ENCODE data around the gene RAB40C. TPM values are rescaled to one million over a fixed set of nuclear protein-coding genes. Genes with fewer than 3 reads are reported as not detected.

RAB40C gene
- total RNA-seq, 3 donors from 2014 or later = 17.6 to 29.1 (median 20.6) TPM

- DNase-seq (ENCODE audit: low spot score in 2 of 2) = no peak
- Histone ChIP-seq H3K36me3 (no peaks in the 10 kb centered on the region), H3K4me1 (peaks cover 12 to 26% of the 10 kb centered on the region in 2 donors), H3K9me3 (no peaks in the 10 kb centered on the region), H3K27ac (no peak overlapping the region), H3K4me3 (no peak overlapping the region), H3K27me3 (no peaks in the 10 kb centered on the region)
- intact Hi-C loops (cut with DNase I; ENCODE audit: low total_unique reads) = no loop called here
- TF ChIP-seq POLR2AphosphoS5 (IDR thresholded peaks at IDR 0.05) = no peak
- no peak for TF ChIP-seq POLR2A (IDR thresholded peaks at IDR 0.05)
- TF ChIP-seq, protein P1, sequence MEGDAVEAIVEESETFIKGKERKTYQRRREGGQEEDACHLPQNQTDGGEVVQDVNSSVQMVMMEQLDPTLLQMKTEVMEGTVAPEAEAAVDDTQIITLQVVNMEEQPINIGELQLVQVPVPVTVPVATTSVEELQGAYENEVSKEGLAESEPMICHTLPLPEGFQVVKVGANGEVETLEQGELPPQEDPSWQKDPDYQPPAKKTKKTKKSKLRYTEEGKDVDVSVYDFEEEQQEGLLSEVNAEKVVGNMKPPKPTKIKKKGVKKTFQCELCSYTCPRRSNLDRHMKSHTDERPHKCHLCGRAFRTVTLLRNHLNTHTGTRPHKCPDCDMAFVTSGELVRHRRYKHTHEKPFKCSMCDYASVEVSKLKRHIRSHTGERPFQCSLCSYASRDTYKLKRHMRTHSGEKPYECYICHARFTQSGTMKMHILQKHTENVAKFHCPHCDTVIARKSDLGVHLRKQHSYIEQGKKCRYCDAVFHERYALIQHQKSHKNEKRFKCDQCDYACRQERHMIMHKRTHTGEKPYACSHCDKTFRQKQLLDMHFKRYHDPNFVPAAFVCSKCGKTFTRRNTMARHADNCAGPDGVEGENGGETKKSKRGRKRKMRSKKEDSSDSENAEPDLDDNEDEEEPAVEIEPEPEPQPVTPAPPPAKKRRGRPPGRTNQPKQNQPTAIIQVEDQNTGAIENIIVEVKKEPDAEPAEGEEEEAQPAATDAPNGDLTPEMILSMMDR (IDR thresholded peaks at IDR 0.05) = no peak
These were observed 62.0 kb downstream of the RAB40C start for GRCh38 chr16:651844-652243.

GRCh38 chr16:652454-653305, 62.8 kb downstream of the RAB40C start:
- DNase-seq (ENCODE audit: low spot score in 2 of 2) = no peak
- peaks cover 12 to 18% of the 10 kb centered on the region in 2 donors for H3K4me1 ChIP-seq
- no peaks in the 10 kb centered on the region for H3K36me3 ChIP-seq
- intact Hi-C loops (cut with DNase I; ENCODE audit: low total_unique reads) = no loop called here
- H3K4me3 ChIP-seq = no peak overlapping the region
- no peak overlapping the region for H3K27ac ChIP-seq
- no peaks in the 10 kb centered on the region for H3K27me3 ChIP-seq
- no peak for TF ChIP-seq POLR2A (IDR thresholded peaks at IDR 0.05)
- TF ChIP-seq, protein P1 (IDR thresholded peaks at IDR 0.05) = no peak
- TF ChIP-seq POLR2AphosphoS5 (IDR thresholded peaks at IDR 0.05) = no peak
- H3K9me3 ChIP-seq = no peaks in the 10 kb centered on the region

DNA sequence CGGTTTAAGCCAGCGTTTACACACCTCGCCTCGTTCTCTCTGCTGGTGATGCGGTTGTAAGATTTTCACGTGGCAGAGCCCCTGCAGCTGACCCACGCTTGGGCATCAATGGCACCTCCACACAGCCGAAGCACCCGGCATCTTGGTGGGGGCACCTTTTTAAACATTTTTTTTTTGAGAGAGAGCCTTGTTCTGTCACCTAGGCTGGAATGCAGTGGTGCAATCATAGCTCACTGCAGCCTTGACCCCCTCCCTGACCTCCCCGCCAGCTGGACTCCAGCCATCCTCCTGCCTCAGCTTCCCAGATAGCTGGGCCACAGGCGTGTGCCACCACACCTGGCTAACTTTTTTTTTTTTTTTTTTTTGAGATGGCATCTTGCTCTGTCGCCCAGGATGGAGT, 64.2 kb downstream of the RAB40C start:
- no peak for DNase-seq (ENCODE audit: low spot score in 2 of 2)
- Histone ChIP-seq H3K27me3 (no peaks in the 10 kb centered on the region), H3K4me1 (peaks cover 8 to 9% of the 10 kb centered on the region in 2 donors), H3K36me3 (no peaks in the 10 kb centered on the region), H3K27ac (no peak overlapping the region), H3K4me3 (no peak overlapping the region), H3K9me3 (no peaks in the 10 kb centered on the region)
- intact Hi-C loops (cut with DNase I; ENCODE audit: low total_unique reads) = no loop called here
- TF ChIP-seq, protein P1 (IDR thresholded peaks at IDR 0.05) = no peak
- TF ChIP-seq POLR2AphosphoS5 (IDR thresholded peaks at IDR 0.05) = no peak
- no peak for TF ChIP-seq POLR2A (IDR thresholded peaks at IDR 0.05)

DNA sequence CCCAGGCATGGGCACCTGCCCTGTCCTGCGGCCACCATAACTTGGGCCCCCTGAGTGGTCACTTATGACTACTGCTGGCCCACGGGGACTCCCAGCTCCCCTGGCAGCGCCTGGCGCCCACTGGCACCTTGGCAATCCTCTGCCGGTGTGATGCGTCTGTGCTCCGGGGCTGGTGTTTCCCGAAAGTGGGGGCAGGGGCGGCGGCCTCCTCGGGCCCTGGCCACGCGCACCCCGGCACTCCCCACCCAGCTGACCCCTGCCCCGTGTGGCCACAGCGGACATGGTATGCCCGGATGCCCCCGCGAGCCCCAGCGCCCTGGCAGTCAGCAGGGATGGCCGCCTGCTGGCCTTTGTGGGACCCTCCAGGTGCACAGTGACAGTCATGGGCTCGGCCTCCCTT, 67.6 kb downstream of the RAB40C start:
- no peak for TF ChIP-seq POLR2A (IDR thresholded peaks at IDR 0.05)
- TF ChIP-seq, protein P1 (IDR thresholded peaks at IDR 0.05) = no peak
- TF ChIP-seq POLR2AphosphoS5 (IDR thresholded peaks at IDR 0.05) = no peak
- Histone ChIP-seq H3K36me3 (no peaks in the 10 kb centered on the region), H3K4me1 (peaks cover 0 to 6% of the 10 kb centered on the region in 2 donors), H3K27ac (no peak overlapping the region), H3K4me3 (no peak overlapping the region), H3K27me3 (no peaks in the 10 kb centered on the region), H3K9me3 (no peaks in the 10 kb centered on the region)
- intact Hi-C loops (cut with DNase I; ENCODE audit: low total_unique reads) = no loop called here
- DNase-seq (ENCODE audit: low spot score in 2 of 2) = no peak
